Testis (tissue), 3 donors: Measurements from ENCODE around the gene TECPR2. TPM values are rescaled to one million over a fixed set of nuclear protein-coding genes. Genes with fewer than 3 reads are reported as not detected.

Source experiments
- DNase-seq: peaks from one replicate; pipeline ENCODE4 v3.0.0-alpha.2; 2019
- H3K27ac ChIP-seq, 2 donors: fragments of 200-600 bp; sonication (generic); one replicate each; pipeline ENCODE4 v1.5.1; 2019
- H3K27me3 ChIP-seq: fragments of 200-600 bp; sonication (generic); one replicate; pipeline ENCODE4 v1.5.1; 2019
- H3K36me3 ChIP-seq: fragments of 200-600 bp; sonication (generic); one replicate; pipeline ENCODE4 v1.5.1; 2017; ENCODE audit warnings: low read depth; ENCODE audit errors: missing control alignments
- H3K4me1 ChIP-seq: fragments of 200-600 bp; sonication (generic); one replicate; pipeline ENCODE4 v1.5.1; 2019
- H3K4me3 ChIP-seq, 2 donors: fragments of 200-600 bp; sonication (generic); one replicate each; pipeline ENCODE4 v1.5.1; 2017 to 2019
- H3K9me3 ChIP-seq: fragments of 200-600 bp; sonication (generic); one replicate; pipeline ENCODE4 v1.5.1; 2017
- POLR2A ChIP-seq: fragments of 450-650 bp; IDR thresholded peaks from one replicate; pipeline ENCODE4 v1.6.1; 2017; ENCODE audit warnings: antibody characterized with exemption, mild to moderate bottlenecking, moderate library complexity
- WGBS, 2 donors: methylation state at CpG; one replicate each; pipeline ENCODE4 v1.1.5; 2018; 5-methylcytosine and 5-hydroxymethylcytosine counted together
- intact Hi-C: fragments of 100-400 bp; cut with DNase I; formaldehyde crosslinking; loops from one replicate; pipeline ENCODE4 v1.15.1; 2023; ENCODE audit warnings: low total_unique reads
- polyA plus RNA-seq: library from polyadenylated mRNA; stranded (reverse); fragments of 350-450 nt; fragmentation: Illumina TruSeq; extraction: RNeasy Lipid Tissue Mini Kit (QIAGEN cat#74804); gene quantifications from one replicate; pipeline ENCODE4 v1.2.3, GENCODE V29; 2014; ENCODE audit warnings: low read depth, low replicate concordance; ENCODE audit not compliant: insufficient read depth
- total RNA-seq, 2 donors: library from RNA; depleted of rRNA; stranded (reverse); fragments of >200 nt; gene quantifications; one replicate each; pipeline ENCODE4 v1.2.3, GENCODE V29; 2016
- TF ChIP-seq, protein P1 (sequence below), 3 experiments: fragments of 450-650 bp in 2 of 3; fragments of 200-600 bp in 1 of 3; sonication (generic) in 1 of 3; IDR thresholded peaks; one replicate each; pipeline ENCODE4 v1.5.1; 2016 to 2019; ENCODE audit warnings: antibody characterized with exemption in 3 of 3, mild to moderate bottlenecking in 2 of 3, moderate library complexity in 1 of 3

Gene TECPR2
- total and polyA plus RNA-seq, 3 donors from 2014 or later = 43.4 to 65.9 (median 43.6) TPM

DNA sequence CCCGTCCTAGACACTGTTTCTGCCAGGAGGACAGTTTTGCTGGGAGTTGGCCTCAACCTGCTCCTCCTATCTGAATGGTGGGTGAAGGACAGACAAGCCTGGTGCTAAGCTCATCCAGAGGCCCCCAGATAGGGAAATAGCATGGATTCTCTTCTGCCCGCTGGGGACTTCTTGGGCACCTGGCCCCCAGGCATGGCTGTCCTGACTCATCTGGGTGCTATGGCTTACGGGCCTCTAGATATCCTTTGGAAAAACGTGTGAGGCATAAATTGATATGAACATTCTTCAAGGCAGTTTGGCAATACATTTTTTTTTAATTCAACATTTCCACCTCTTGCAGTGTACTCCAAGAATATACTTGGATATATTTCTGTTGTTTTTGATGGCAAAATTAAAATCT is 8.6 kb downstream of the TECPR2 start:
- H3K4me3 ChIP-seq = no peak overlapping the region
- H3K27ac ChIP-seq = no peak overlapping the region
- TF ChIP-seq, protein P1, sequence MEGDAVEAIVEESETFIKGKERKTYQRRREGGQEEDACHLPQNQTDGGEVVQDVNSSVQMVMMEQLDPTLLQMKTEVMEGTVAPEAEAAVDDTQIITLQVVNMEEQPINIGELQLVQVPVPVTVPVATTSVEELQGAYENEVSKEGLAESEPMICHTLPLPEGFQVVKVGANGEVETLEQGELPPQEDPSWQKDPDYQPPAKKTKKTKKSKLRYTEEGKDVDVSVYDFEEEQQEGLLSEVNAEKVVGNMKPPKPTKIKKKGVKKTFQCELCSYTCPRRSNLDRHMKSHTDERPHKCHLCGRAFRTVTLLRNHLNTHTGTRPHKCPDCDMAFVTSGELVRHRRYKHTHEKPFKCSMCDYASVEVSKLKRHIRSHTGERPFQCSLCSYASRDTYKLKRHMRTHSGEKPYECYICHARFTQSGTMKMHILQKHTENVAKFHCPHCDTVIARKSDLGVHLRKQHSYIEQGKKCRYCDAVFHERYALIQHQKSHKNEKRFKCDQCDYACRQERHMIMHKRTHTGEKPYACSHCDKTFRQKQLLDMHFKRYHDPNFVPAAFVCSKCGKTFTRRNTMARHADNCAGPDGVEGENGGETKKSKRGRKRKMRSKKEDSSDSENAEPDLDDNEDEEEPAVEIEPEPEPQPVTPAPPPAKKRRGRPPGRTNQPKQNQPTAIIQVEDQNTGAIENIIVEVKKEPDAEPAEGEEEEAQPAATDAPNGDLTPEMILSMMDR (IDR thresholded peaks at IDR 0.05) = no peak
- no peak for TF ChIP-seq POLR2A
- intact Hi-C loops = no loop called here
- no peak for DNase-seq
- peaks cover 6% of the 10 kb centered on the region for H3K4me1 ChIP-seq
- H3K36me3 ChIP-seq = no peaks in the 10 kb centered on the region
- H3K27me3 ChIP-seq = no peaks in the 10 kb centered on the region
- no peaks in the 10 kb centered on the region for H3K9me3 ChIP-seq
- WGBS, 2 donors = 78 to 87% methylated on average over 3 to 4 of the region's 4 CpGs

DNA sequence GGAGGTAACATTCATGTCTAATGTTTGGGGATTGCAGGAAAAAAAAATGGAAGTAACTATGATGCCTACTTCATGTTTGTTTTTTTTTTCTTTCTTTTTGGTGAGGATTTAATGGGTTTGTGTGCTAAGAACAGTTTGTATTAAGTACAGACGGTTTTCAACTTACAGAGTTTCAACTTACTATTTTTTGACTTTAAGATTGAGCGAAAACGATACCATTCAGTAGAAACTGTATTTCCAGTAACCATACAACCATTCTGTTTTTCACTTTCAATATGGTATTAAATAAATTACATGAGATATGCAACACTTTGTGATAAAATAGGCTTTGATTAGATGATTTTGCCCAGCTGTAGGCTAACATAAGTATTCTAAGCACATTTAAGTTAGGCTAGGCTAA is 10.4 kb downstream of the TECPR2 start:
- H3K4me3 ChIP-seq = no peak overlapping the region
- TF ChIP-seq, protein P1 (IDR thresholded peaks at IDR 0.05) = no peak
- TF ChIP-seq POLR2A = no peak
- intact Hi-C loops = no loop called here
- H3K36me3 ChIP-seq = no peaks in the 10 kb centered on the region
- H3K4me1 ChIP-seq = peaks cover 6% of the 10 kb centered on the region
- H3K27me3 ChIP-seq = no peaks in the 10 kb centered on the region
- no peak for DNase-seq
- WGBS, 2 donors = 89 to 90% methylated on average over 3 of the region's 3 CpGs
- no peak overlapping the region for H3K27ac ChIP-seq
- H3K9me3 ChIP-seq = no peaks in the 10 kb centered on the region

DNA sequence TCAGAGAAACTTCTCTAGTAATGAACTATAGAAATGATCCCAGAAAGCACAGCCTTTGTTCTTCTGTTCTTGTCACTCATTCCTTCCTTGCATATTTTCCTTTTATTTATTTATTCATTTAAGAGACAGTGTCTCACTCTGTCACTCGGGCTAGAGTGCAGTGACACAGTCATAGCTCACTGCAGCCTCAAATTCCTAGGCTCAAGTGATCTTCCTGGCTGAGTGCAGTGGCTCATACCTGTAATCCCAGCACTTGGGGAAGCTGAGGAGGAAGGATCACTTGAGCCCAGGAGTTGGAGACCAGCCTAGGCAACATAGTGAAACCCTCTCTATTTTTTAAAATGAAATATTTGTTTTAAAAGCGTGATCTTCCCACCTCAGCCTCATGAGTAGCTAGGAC is 11.5 kb downstream of the TECPR2 start:
- Histone ChIP-seq H3K4me3 (no peak overlapping the region), H3K27ac (no peak overlapping the region), H3K4me1 (peaks cover 6% of the 10 kb centered on the region), H3K9me3 (no peaks in the 10 kb centered on the region), H3K36me3 (no peaks in the 10 kb centered on the region), H3K27me3 (no peaks in the 10 kb centered on the region)
- intact Hi-C loops = no loop called here
- TF ChIP-seq, protein P1 (IDR thresholded peaks at IDR 0.05) = no peak
- TF ChIP-seq POLR2A = no peak
- 81 to 93% methylated on average over 2 of the region's 2 CpGs for WGBS, 2 donors
- no peak for DNase-seq

DNA sequence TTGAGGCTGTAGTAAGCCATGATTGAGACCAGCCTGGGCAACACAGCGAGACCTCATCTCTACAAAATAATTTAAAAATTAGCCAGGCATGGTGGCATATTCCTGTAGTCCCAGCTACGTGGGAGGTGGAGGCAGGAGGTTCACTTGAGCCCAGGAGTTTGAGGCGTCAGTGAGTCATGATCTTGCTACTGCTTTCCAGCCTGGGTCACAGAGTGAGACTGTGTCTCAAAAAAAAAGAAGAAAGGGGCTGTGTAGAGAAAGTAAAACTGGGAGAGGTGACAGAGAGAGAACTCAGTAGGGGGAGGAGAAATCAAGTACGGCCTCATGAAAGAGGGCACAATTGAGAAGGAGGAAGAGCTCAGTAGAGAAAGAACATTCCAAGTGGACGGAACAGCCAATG is 12.4 kb downstream of the TECPR2 start:
- H3K4me3 ChIP-seq = no peak overlapping the region
- no peaks in the 10 kb centered on the region for H3K27me3 ChIP-seq
- 95 to 97% methylated on average over 5 of the region's 5 CpGs for WGBS, 2 donors
- intact Hi-C loops = no loop called here
- TF ChIP-seq POLR2A = no peak
- TF ChIP-seq, protein P1 (IDR thresholded peaks at IDR 0.05) = no peak
- H3K36me3 ChIP-seq = no peaks in the 10 kb centered on the region
- no peak for DNase-seq
- no peak overlapping the region for H3K27ac ChIP-seq
- peaks cover 5% of the 10 kb centered on the region for H3K4me1 ChIP-seq
- no peaks in the 10 kb centered on the region for H3K9me3 ChIP-seq

DNA sequence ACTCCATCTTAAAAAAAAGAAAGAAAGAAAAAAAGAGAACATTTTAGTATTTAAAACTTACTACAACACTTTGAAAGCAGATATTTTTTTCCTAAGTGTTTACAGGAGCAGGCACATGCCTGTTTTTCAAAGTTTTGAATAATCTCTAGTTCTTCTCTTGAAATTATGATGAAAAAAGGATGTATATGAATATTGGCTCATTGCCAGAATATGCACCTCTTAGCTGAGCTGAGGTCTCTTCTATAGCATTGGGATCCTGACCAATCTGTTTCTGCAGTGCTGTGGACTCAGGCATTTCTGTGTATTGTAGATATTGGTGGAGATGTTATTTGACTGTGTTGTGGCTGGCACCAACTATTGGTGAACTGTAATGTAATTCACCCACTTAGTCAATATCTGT is 15.0 kb downstream of the TECPR2 start:
- no peak for TF ChIP-seq POLR2A
- TF ChIP-seq, protein P1 (IDR thresholded peaks at IDR 0.05) = no peak
- no peaks in the 10 kb centered on the region for H3K9me3 ChIP-seq
- H3K27me3 ChIP-seq = no peaks in the 10 kb centered on the region
- intact Hi-C loops = no loop called here
- DNase-seq = no peak
- H3K27ac ChIP-seq = no peak overlapping the region
- no peaks in the 10 kb centered on the region for H3K36me3 ChIP-seq
- no peaks in the 10 kb centered on the region for H3K4me1 ChIP-seq
- no peak overlapping the region for H3K4me3 ChIP-seq
